HCT116 (cell line): ENCODE measurements around the gene CLIP4. TPM values are rescaled to one million over a fixed set of nuclear protein-coding genes. Genes with fewer than 3 reads are reported as not detected.

Experiments
- ATAC-seq: fragments of 200-7000 bp; cut with Tn5 transposase; 2 replicates; pipeline ENCODE4 v1.9.1; 2020; ENCODE audit warnings: mild to moderate bottlenecking, moderate library complexity
- BruUV-seq: library from RNA; stranded (reverse); fragments of 400-500 nt; replicated peaks from 2 replicates; lab custom pipeline; 2021; lab: Mats Ljungman, UMichigan
- CTCF ChIA-PET: fragments of 300-600 bp; sonication (Branson Sonifier 250); formaldehyde crosslinking; loops from one replicate; lab custom pipeline; 2021; ENCODE audit warnings: antibody characterized with exemption; lab: Charles Lee
- POLR2A ChIA-PET: fragments of 300-600, 350-600 bp; sonication (Branson Sonifier 250); formaldehyde crosslinking; loops from one replicate; lab custom pipeline; 2021; ENCODE audit warnings: antibody characterized with exemption; lab: Charles Lee
- RAD21 ChIA-PET, 2 experiments: fragments of 300-600 bp; sonication (Branson Sonifier 250); formaldehyde crosslinking; loops; one replicate each; lab custom pipeline; 2023; ENCODE audit warnings: low total read pairs in 2 of 2; ENCODE audit not compliant: uncharacterized antibody in 2 of 2, unreplicated experiment in 2 of 2, low non-redundant PET in 1 of 2; lab: Charles Lee
- DNase-seq: peaks from one replicate; pipeline ENCODE4 v3.0.0-alpha.2; 2010; ENCODE audit warnings: low read depth, low spot score
- H2AFZ ChIP-seq: fragments of 200-600 bp; shearing (Covaris generic), sonication (generic); 2 replicates; pipeline ENCODE4 v1.6.1; 2017; ENCODE audit warnings: low read depth, mixed run types, mixed read lengths, antibody characterized with exemption, low read length; ENCODE audit not compliant: poor library complexity, severe bottlenecking
- H3K27ac ChIP-seq: 2 replicates; pipeline ENCODE4 v1.5.1; 2012; ENCODE audit warnings: low read depth, low read length
- H3K27me3 ChIP-seq: fragments of 200-600 bp; sonication (generic); 2 replicates; pipeline ENCODE4 v1.6.1; 2016; ENCODE audit warnings: mixed run types, low read length, mixed read lengths; ENCODE audit not compliant: insufficient read depth
- H3K36me3 ChIP-seq, 2 experiments: fragments of 200-500 bp in 1 of 2; fragments of 200-600 bp in 1 of 2; sonication (Bioruptor generic) in 1 of 2; sonication (generic) in 1 of 2; 2 replicates each; pipeline versions ENCODE4 v1.5.1 to v1.6.1; 2014 to 2016; ENCODE audit warnings: low read length in 2 of 2, inconsistent platforms in 1 of 2, mixed read lengths in 1 of 2, mixed run types in 1 of 2; ENCODE audit not compliant: insufficient read depth in 2 of 2, control insufficient read depth in 1 of 2
- H3K4me1 ChIP-seq, 2 experiments: fragments of 200-600 bp in 1 of 2; sonication (generic) in 1 of 2; 2 replicates each; pipeline versions ENCODE4 v1.5.1 to v1.6.1; 2012 to 2017; ENCODE audit warnings: low read length in 2 of 2, inconsistent platforms in 1 of 2, mild to moderate bottlenecking in 1 of 2, mixed read lengths in 1 of 2, mixed run types in 1 of 2, moderate library complexity in 1 of 2; ENCODE audit not compliant: insufficient read depth in 2 of 2, control insufficient read depth in 1 of 2
- H3K4me2 ChIP-seq: fragments of 200-600 bp; sonication (generic); 2 replicates; pipeline ENCODE4 v1.6.1; 2017; ENCODE audit warnings: mixed run types, low read length, mixed read lengths
- H3K4me3 ChIP-seq, 2 experiments: fragments of 200-600 bp in 1 of 2; sonication (generic) in 1 of 2; replicated peaks in 1 of 2; 2 replicates each; pipeline ENCODE4 v1.5.1; 2011 to 2016; ENCODE audit warnings: low read length in 2 of 2, control low read depth in 1 of 2, low read depth in 1 of 2, mild to moderate bottlenecking in 1 of 2, mixed read lengths in 1 of 2, mixed run types in 1 of 2
- H3K79me2 ChIP-seq: fragments of 200-600 bp; sonication (generic); 2 replicates; pipeline ENCODE4 v1.6.1; 2017; ENCODE audit warnings: mild to moderate bottlenecking, mixed run types, low read length, moderate library complexity, mixed read lengths; ENCODE audit not compliant: insufficient read depth
- H3K9ac ChIP-seq: fragments of 200-600 bp; sonication (generic); 2 replicates; pipeline ENCODE4 v1.6.1; 2016; ENCODE audit warnings: low read length, mixed read lengths
- H3K9me2 ChIP-seq: fragments of 200-600 bp; sonication (generic), shearing (Covaris generic); 2 replicates; pipeline ENCODE4 v1.6.1; 2017; ENCODE audit warnings: mixed run types, mild to moderate bottlenecking, moderate library complexity; ENCODE audit not compliant: insufficient read depth
- H3K9me3 ChIP-seq, 2 experiments: fragments of 200-500 bp in 1 of 2; fragments of 200-600 bp in 1 of 2; sonication (Bioruptor generic) in 1 of 2; sonication (generic) in 1 of 2; 2 replicates each; pipeline ENCODE4 v1.6.1; 2014 to 2017; ENCODE audit warnings: low read length in 2 of 2, mixed read lengths in 2 of 2, inconsistent platforms in 1 of 2, low read depth in 1 of 2, mild to moderate bottlenecking in 1 of 2, mixed run types in 1 of 2, moderate library complexity in 1 of 2; ENCODE audit not compliant: control insufficient read depth in 1 of 2, insufficient read depth in 1 of 2
- H4K20me1 ChIP-seq: fragments of 200-600 bp; sonication (generic), shearing (Covaris generic); 2 replicates; pipeline ENCODE4 v1.6.1; 2017; ENCODE audit warnings: mixed run types, mild to moderate bottlenecking, moderate library complexity; ENCODE audit not compliant: insufficient read depth
- CEBPB ChIP-seq: IDR thresholded peaks from 2 replicates; pipeline ENCODE4 v1.6.1; 2012; ENCODE audit warnings: low read depth
- ELF1 ChIP-seq: IDR thresholded peaks from 2 replicates; pipeline ENCODE4 v1.6.1; 2012; ENCODE audit warnings: low read depth, borderline replicate concordance
- EZH2phosphoT487 ChIP-seq: fragments of 200-600 bp; IDR thresholded peaks from 2 replicates; pipeline ENCODE4 v1.6.1; 2018; ENCODE audit warnings: antibody characterized with exemption, borderline replicate concordance
- FOSL1 ChIP-seq: IDR thresholded peaks from 2 replicates; pipeline ENCODE4 v1.6.1; 2012; ENCODE audit warnings: low read depth
- POLR2AphosphoS5 ChIP-seq: IDR thresholded peaks from 2 replicates; pipeline ENCODE4 v1.6.1; 2011; ENCODE audit warnings: mild to moderate bottlenecking, low read depth, low read length, moderate library complexity
- REST ChIP-seq: IDR thresholded peaks from 2 replicates; pipeline ENCODE4 v1.6.1; 2012; ENCODE audit warnings: low read depth
- SIN3A ChIP-seq: IDR thresholded peaks from 2 replicates; pipeline ENCODE4 v1.6.1; 2012; ENCODE audit warnings: low read depth
- SP1 ChIP-seq: IDR thresholded peaks from 2 replicates; pipeline ENCODE4 v1.6.1; 2012; ENCODE audit warnings: low read depth
- SRF ChIP-seq: IDR thresholded peaks from 2 replicates; pipeline ENCODE4 v1.6.1; 2012; ENCODE audit warnings: low read depth
- ZBTB33 ChIP-seq: IDR thresholded peaks from 2 replicates; pipeline ENCODE4 v1.6.1; 2011; ENCODE audit warnings: mild to moderate bottlenecking, low read length, moderate library complexity; ENCODE audit not compliant: insufficient replicate concordance; ENCODE audit errors: extremely low read depth
- ZFX ChIP-seq: fragments of 450-650 bp; IDR thresholded peaks from 2 replicates; pipeline ENCODE4 v1.6.1; 2017
- ZNF274 ChIP-seq: fragments of 200-500 bp; sonication (Bioruptor generic); IDR thresholded peaks from 2 replicates; pipeline ENCODE4 v1.6.1; 2014; ENCODE audit warnings: mild to moderate bottlenecking, low read depth, low read length, inconsistent platforms
- intact Hi-C: fragments of 100-400 bp; cut with micrococcal nuclease; formaldehyde crosslinking; loops from 2 replicates; pipeline ENCODE4 v1.10.0; 2022
- total RNA-seq: library from RNA; stranded (reverse); gene quantifications from one replicate; pipeline ENCODE4 v1.2.1, GENCODE V29; 2021; ENCODE audit not compliant: unreplicated experiment
- TF ChIP-seq, protein P1 (sequence below): IDR thresholded peaks from 2 replicates; pipeline ENCODE4 v1.6.1; 2012
- TF ChIP-seq, protein P2 (sequence below), 3 experiments: fragments of 200-600 bp in 1 of 3; sonication (generic) in 1 of 3; IDR thresholded peaks in 2 of 3; conservative IDR thresholded peaks in 1 of 3; 2 replicates each; pipeline ENCODE4 v1.5.1; 2012 to 2017; ENCODE audit warnings: low read depth in 2 of 3, low read length in 2 of 3, antibody characterized with exemption in 1 of 3, borderline replicate concordance in 1 of 3, control low read depth in 1 of 3, mild to moderate bottlenecking in 1 of 3, mixed read lengths in 1 of 3, mixed run types in 1 of 3, moderate library complexity in 1 of 3; ENCODE audit not compliant: insufficient read depth in 1 of 3

The CLIP4 gene
- total RNA-seq, 1 experiment from 2014 or later: 27.8 TPM

- Histone ChIP-seq H3K9me3 (no peaks in the 10 kb centered on the region), H3K27me3 (no peaks in the 10 kb centered on the region), H3K79me2 (no peaks in the 10 kb centered on the region), H3K36me3 (no peaks in the 10 kb centered on the region), H3K4me1 (no peaks in the 10 kb centered on the region), H3K4me2 (no peak overlapping the region), H3K27ac (no peak overlapping the region), H3K4me3 (no peak overlapping the region), H3K9me2 (no peaks in the 10 kb centered on the region), H4K20me1 (no peaks in the 10 kb centered on the region), H2AFZ (no peak overlapping the region), H3K9ac (no peak overlapping the region)
- no TSS peak for BruUV-seq
- ChIA-PET POLR2A (no interaction called here), CTCF (no interaction called here), RAD21 (no interaction called here)
- TF ChIP-seq ELF1 (no peak), SIN3A (no peak), SP1 (no peak), POLR2AphosphoS5 (no peak), ZFX (no peak), REST (no peak), CEBPB (no peak), EZH2phosphoT487 (no peak), ZNF274 (no peak), SRF (no peak), ZBTB33 (no peak), FOSL1 (no peak)
- TF ChIP-seq, protein P1, sequence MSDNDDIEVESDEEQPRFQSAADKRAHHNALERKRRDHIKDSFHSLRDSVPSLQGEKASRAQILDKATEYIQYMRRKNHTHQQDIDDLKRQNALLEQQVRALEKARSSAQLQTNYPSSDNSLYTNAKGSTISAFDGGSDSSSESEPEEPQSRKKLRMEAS: no peak
- TF ChIP-seq, protein P2, sequence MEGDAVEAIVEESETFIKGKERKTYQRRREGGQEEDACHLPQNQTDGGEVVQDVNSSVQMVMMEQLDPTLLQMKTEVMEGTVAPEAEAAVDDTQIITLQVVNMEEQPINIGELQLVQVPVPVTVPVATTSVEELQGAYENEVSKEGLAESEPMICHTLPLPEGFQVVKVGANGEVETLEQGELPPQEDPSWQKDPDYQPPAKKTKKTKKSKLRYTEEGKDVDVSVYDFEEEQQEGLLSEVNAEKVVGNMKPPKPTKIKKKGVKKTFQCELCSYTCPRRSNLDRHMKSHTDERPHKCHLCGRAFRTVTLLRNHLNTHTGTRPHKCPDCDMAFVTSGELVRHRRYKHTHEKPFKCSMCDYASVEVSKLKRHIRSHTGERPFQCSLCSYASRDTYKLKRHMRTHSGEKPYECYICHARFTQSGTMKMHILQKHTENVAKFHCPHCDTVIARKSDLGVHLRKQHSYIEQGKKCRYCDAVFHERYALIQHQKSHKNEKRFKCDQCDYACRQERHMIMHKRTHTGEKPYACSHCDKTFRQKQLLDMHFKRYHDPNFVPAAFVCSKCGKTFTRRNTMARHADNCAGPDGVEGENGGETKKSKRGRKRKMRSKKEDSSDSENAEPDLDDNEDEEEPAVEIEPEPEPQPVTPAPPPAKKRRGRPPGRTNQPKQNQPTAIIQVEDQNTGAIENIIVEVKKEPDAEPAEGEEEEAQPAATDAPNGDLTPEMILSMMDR (IDR thresholded peaks at IDR 0.05 in 2 of 3, conservative IDR thresholded peaks at IDR 0.05 in 1 of 3; ENCODE audit: borderline replicate concordance in 1 of 3, insufficient read depth in 1 of 3, low read depth in 2 of 3, low read length in 2 of 3): no peak
- ATAC-seq (no peak), DNase-seq (no peak)
- intact Hi-C loops: no loop called here
These were observed 99.9 kb downstream of the CLIP4 start for GRCh38 chr2:29215073-29215472.
